Stimulated activated CD4-positive, alpha-beta T cell treated with anti-CD3 and anti-CD28 coated beads, Interleukin-4, amount 100 ng/mL, for 1 hour (primary cell): ENCODE results near the gene DEXI.

Experiments used
- DNase-seq: peaks from one replicate; pipeline ENCODE4 v3.0.0-alpha.2; 2020

DEXI gene

DNA sequence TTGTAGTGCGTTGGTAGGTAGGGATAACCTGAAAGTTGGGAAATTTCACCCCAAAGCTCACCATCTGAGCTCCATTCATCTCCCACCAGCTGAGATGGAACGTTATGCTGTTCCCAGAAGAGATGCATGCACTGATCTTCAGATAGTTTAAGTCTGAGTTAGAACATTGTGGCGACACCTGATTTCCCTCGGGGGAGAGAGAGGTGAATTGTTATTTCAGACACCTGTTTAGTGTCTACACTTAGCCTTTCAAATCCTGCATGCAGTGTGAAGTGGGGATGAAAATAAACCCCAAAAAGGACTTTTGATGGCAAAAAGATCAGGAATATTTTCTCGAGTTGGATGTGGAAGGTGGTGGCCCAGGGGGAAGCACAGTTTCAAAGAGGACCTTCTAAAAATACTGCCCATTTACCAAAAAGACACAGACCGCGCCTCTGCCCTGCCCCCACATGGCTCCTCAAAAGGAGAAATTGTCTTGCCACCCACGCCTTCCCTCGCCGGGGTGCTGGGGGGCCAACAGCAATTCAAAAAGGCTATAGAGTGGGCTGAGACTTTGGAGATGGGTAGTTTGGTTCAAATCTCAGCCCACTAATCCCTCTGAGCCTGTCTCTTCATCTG, 53.8 kb downstream of the DEXI start:
- no peak for DNase-seq

DNA sequence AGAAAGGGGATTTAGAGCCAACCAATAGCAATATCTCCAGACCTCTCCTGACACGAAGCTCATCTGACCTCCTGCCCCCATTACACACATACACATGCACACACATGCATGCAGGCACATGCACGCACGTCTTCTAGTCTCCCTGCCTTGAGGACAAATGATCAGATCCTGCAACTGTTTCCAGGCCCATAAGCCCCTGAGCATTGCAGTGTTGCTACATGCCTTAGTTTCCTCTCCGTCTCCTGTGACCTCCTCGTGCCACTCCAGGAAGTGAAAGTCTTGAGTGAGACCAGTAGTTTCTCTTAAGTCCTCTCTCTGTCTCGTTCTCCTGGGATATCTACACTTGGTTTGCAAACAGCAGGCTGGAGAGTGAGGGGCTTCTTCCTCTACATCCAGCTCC, 57.0 kb downstream of the DEXI start:
- DNase-seq: no peak

DNA sequence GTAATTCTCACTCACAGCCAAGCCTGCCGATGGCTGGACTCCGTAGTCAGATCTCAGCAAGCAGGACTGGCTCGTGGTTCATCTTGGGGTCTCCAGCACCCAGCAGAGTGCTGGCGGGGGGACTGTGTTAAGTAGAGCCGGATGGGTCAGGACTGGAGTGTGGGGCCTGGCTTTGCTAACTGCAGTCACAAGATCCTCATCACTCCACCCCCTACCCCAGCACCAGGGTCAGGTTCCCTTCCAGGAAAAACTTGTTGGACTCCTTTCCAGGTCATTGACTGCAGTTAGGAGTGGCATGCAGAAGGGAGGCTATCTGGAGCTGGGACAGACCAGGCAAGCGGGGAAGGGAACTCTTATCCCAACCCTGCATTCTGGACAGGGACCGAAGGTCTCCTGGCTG, 59.3 kb downstream of the DEXI start:
- no peak for DNase-seq

- DNase-seq: no peak
Observed at GRCh38 chr16:10881479-10882030, 60.7 kb downstream of the DEXI start.

DNA sequence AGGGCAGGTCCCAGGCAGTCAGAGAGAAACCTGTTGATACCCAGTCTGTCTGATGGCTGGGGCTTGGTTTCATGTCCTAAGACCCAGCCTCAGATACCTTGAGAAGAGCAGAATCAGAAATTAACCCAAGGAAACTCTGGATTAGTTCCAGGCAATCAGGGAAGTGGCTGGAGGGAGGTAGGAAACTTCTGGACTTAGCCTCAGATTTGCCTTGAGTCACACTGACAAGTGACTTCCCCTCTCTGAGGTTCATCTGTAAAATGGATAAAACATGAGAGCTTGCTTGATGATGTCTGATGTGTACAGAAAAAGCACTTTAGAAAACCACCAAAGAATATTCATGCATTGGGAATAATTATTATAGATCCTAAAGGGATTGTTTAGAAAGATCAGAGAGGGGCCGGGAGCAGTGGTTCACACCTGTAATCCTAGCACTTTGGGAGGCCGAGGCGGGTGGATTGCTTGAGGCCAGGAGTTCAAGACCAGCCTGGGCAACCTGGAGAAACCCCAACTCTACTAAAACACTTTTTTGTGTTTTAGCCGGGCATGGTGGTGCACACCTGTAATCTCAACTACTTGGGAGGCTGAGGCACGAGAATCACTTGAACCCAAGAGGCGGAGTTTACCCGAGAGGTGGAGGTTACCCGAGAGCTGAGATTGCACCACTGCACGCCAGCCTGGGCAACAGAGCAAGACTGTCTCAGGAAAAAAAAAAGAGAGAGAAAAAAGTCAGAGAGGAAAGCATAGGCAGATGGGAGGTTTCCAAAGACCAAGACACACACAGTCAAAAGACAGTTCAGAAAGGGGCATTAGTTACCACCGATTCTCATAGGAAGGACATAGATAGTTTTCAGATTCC, 61.4 kb downstream of the DEXI start:
- DNase-seq: no peak

- no peak for DNase-seq
Observed at GRCh38 chr16:10879681-10880589, 62.3 kb downstream of the DEXI start.
